Smooth muscle cell (in vitro differentiated cells): ENCODE data around the gene LAMTOR1. TPM values are rescaled to one million over a fixed set of nuclear protein-coding genes. Genes with fewer than 3 reads are reported as not detected.

Experiments used
- DNase-seq: peaks from one replicate; lab custom pipeline; 2025; ENCODE audit not compliant: unreplicated experiment; lab: John Stamatoyannopoulos, UW
- H2AFZ ChIP-seq: fragments of 200-600 bp; sonication (generic); 2 replicates; pipeline ENCODE4 v1.6.0; 2016; ENCODE audit warnings: antibody characterized with exemption, low read depth, mild to moderate bottlenecking
- H3F3A ChIP-seq: fragments of 200-600 bp; sonication (generic); 2 replicates; pipeline ENCODE4 v1.6.0; 2017; ENCODE audit warnings: antibody characterized with exemption, low read depth
- H3K27ac ChIP-seq: fragments of 200-600 bp; sonication (generic); 2 replicates; pipeline ENCODE4 v1.5.1; 2016; ENCODE audit warnings: low read depth, mild to moderate bottlenecking
- H3K27me3 ChIP-seq: fragments of 200-600 bp; sonication (generic); 2 replicates; pipeline ENCODE4 v1.6.1; 2016; ENCODE audit warnings: low read depth, mild to moderate bottlenecking
- H3K36me3 ChIP-seq: fragments of 200-600 bp; sonication (generic); 2 replicates; pipeline ENCODE4 v1.5.1; 2016; ENCODE audit warnings: low read depth
- H3K4me1 ChIP-seq: fragments of 200-600 bp; sonication (generic); 2 replicates; pipeline ENCODE4 v1.5.1; 2016; ENCODE audit warnings: low read depth
- H3K4me2 ChIP-seq: fragments of 200-600 bp; sonication (generic); 2 replicates; pipeline ENCODE4 v1.6.0; 2016; ENCODE audit warnings: mild to moderate bottlenecking
- H3K4me3 ChIP-seq: fragments of 200-600 bp; sonication (generic); 2 replicates; pipeline ENCODE4 v1.5.1; 2016; ENCODE audit warnings: mild to moderate bottlenecking
- H3K79me2 ChIP-seq: fragments of 200-600 bp; sonication (generic); 2 replicates; pipeline ENCODE4 v1.6.0; 2016; ENCODE audit warnings: low read depth, mild to moderate bottlenecking
- H3K9ac ChIP-seq: fragments of 200-600 bp; sonication (generic); 2 replicates; pipeline ENCODE4 v1.6.0; 2016; ENCODE audit warnings: low read depth
- H3K9me3 ChIP-seq: fragments of 200-600 bp; sonication (generic); replicated peaks from 2 replicates; pipeline ENCODE4 v1.5.1; 2016; ENCODE audit warnings: low read depth
- H4K20me1 ChIP-seq: fragments of 200-600 bp; sonication (generic); 2 replicates; pipeline ENCODE4 v1.6.0; 2016; ENCODE audit warnings: low read depth
- WGBS: methylation state at CpG from one replicate; pipeline ENCODE4 v1.1.7; 2016; ENCODE audit warnings: low lambda C conversion rate; 5-methylcytosine and 5-hydroxymethylcytosine counted together
- polyA plus RNA-seq: library from polyadenylated mRNA; unstranded; fragments of >200 nt; fragmentation: Nextera tagmentation; extraction: Ambion mirVana; gene quantifications from 2 replicates; pipeline ENCODE4 v1.2.1, GENCODE V29; 2016
- total RNA-seq: library from RNA; depleted of rRNA; stranded (reverse); fragments of >200 nt; gene quantifications from 2 replicates; pipeline ENCODE4 v1.2.3, GENCODE V29; 2014
- TF ChIP-seq, protein P1 (sequence below): fragments of 200-600 bp; sonication (generic); IDR thresholded peaks from 2 replicates; pipeline ENCODE4 v1.5.1; 2017; ENCODE audit warnings: borderline replicate concordance, mild to moderate bottlenecking, antibody characterized with exemption; ENCODE audit not compliant: insufficient read depth, poor library complexity, severe bottlenecking

Gene LAMTOR1
- total and polyA plus RNA-seq, 2 experiments from 2014 or later: 74.1 to 148 TPM

DNA sequence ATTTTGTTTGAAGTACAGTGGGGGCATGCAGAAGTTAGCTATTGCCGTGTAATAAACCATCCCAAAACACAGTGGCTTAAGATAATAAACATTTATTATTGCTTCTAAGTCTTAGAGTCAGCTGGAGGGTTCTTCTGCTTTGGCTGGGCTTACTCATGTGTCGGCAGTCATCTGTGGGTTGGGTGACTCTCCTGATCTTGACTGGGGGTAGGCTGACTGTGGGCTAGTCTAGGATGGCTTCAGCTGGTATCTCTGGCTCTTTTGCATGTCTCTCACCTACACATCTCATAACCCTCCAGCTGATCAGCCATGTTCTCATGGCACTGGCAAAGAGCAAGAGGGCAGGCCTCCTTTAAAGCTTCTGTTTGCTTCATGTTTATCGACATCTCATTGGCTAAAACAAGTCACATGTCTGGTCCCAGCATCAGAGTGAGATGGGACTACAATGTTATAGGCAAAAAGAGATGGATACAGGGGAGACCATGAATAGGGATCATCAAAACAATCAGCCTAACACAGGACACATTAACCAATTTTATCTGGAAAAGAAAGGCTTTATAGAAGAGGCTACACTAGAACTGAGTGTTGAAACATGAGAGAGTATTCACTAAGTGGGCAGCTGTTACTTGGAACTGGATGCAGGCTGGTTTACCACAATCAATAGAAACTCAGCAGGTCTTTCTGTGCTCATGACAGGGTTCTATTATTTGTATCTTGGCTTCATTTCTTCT lies 17.3 kb downstream of the LAMTOR1 start:
- no peak for DNase-seq
- H2AFZ ChIP-seq: no peak overlapping the region
- TF ChIP-seq, protein P1, sequence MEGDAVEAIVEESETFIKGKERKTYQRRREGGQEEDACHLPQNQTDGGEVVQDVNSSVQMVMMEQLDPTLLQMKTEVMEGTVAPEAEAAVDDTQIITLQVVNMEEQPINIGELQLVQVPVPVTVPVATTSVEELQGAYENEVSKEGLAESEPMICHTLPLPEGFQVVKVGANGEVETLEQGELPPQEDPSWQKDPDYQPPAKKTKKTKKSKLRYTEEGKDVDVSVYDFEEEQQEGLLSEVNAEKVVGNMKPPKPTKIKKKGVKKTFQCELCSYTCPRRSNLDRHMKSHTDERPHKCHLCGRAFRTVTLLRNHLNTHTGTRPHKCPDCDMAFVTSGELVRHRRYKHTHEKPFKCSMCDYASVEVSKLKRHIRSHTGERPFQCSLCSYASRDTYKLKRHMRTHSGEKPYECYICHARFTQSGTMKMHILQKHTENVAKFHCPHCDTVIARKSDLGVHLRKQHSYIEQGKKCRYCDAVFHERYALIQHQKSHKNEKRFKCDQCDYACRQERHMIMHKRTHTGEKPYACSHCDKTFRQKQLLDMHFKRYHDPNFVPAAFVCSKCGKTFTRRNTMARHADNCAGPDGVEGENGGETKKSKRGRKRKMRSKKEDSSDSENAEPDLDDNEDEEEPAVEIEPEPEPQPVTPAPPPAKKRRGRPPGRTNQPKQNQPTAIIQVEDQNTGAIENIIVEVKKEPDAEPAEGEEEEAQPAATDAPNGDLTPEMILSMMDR: no peak
- H3K4me1 ChIP-seq: peaks cover 3% of the 10 kb centered on the region
- no peak overlapping the region for H3K4me3 ChIP-seq
- 59% methylated on average over 3 of the region's 3 CpGs for WGBS
- no peaks in the 10 kb centered on the region for H3F3A ChIP-seq
- no peaks in the 10 kb centered on the region for H3K27me3 ChIP-seq
- H4K20me1 ChIP-seq: no peaks in the 10 kb centered on the region
- H3K79me2 ChIP-seq: no peaks in the 10 kb centered on the region
- no peaks in the 10 kb centered on the region for H3K9me3 ChIP-seq
- no peaks in the 10 kb centered on the region for H3K36me3 ChIP-seq
- no peak overlapping the region for H3K4me2 ChIP-seq
- H3K9ac ChIP-seq: no peak overlapping the region
- no peak overlapping the region for H3K27ac ChIP-seq

DNA sequence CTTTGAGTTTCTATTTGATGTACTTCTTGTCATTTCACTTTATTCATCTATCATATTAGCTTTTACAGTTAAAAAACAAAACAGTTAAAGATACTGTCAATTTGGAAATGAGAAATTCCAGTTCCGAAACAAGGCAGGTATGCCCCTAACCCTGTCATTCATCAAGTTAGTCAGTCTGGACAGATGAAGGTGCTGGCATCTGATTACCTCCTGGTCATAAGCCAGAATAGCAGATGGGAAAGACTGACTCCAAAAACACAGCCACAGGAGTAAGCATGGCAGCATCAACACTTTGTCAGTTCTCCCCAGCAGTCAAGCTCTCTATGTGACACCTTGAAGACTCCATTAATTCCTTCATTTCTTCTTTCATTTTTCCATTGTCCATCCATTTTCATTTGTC lies 18.1 kb downstream of the LAMTOR1 start:
- Histone ChIP-seq H3K36me3 (no peaks in the 10 kb centered on the region), H3K4me1 (peaks cover 3% of the 10 kb centered on the region), H3K27ac (no peak overlapping the region), H3K79me2 (peaks cover under 1% of the 10 kb centered on the region), H3K4me2 (no peak overlapping the region), H3K27me3 (no peaks in the 10 kb centered on the region), H4K20me1 (no peaks in the 10 kb centered on the region), H3K9ac (no peak overlapping the region), H3K4me3 (no peak overlapping the region), H3K9me3 (no peaks in the 10 kb centered on the region), H3F3A (no peaks in the 10 kb centered on the region), H2AFZ (no peak overlapping the region)
- WGBS: 85% methylated on average over 1 of the region's 1 CpG
- DNase-seq: no peak
- TF ChIP-seq, protein P1: no peak

GRCh38 chr11:72084076-72084475 lies 19.0 kb downstream of the LAMTOR1 start:
- Histone ChIP-seq H3K9me3 (no peaks in the 10 kb centered on the region), H3K4me1 (peaks cover 3% of the 10 kb centered on the region), H3K9ac (no peak overlapping the region), H3K27ac (no peak overlapping the region), H3K36me3 (no peaks in the 10 kb centered on the region), H4K20me1 (no peaks in the 10 kb centered on the region), H3K79me2 (peaks cover 9% of the 10 kb centered on the region), H3F3A (no peaks in the 10 kb centered on the region), H2AFZ (no peak overlapping the region), H3K4me2 (no peak overlapping the region), H3K4me3 (no peak overlapping the region), H3K27me3 (no peaks in the 10 kb centered on the region)
- no peak for DNase-seq
- 87% methylated on average over 4 of the region's 4 CpGs for whole genome bisulfite sequencing
- TF ChIP-seq, protein P1: no peak

GRCh38 chr11:72083414-72083813 lies 19.7 kb downstream of the LAMTOR1 start:
- H3K4me1 ChIP-seq: peaks cover 4% of the 10 kb centered on the region
- H3K36me3 ChIP-seq: no peaks in the 10 kb centered on the region
- TF ChIP-seq, protein P1: no peak
- H3K27ac ChIP-seq: peak overlapping the region; percentile 36
- no peaks in the 10 kb centered on the region for H3K9me3 ChIP-seq
- no peak overlapping the region for H3K9ac ChIP-seq
- no peak for DNase-seq
- H3K4me3 ChIP-seq: no peak overlapping the region
- no peaks in the 10 kb centered on the region for H4K20me1 ChIP-seq
- H3F3A ChIP-seq: no peaks in the 10 kb centered on the region
- no peak overlapping the region for H3K4me2 ChIP-seq
- no peak overlapping the region for H2AFZ ChIP-seq
- no peaks in the 10 kb centered on the region for H3K27me3 ChIP-seq
- peaks cover 11% of the 10 kb centered on the region for H3K79me2 ChIP-seq
- WGBS: 90% methylated on average over 2 of the region's 2 CpGs
